ENCODE data around the gene SUPT16H. TPM values are rescaled to one million over a fixed set of nuclear protein-coding genes. Genes with fewer than 3 reads are reported as not detected.
"Not testable (repeated sequence)": the region's sequence is repeated elsewhere in the genome, so short reads cannot be mapped to it uniquely, and the experiment has no call there.

Gene SUPT16H
- polyA plus RNA-seq, 6 donors from 2014 or later: 72.4 to 94.8 (median 77.8) TPM

GRCh38 chr14:21385188-21385904 is 1.5 kb upstream of the SUPT16H start:
- no peaks in the 10 kb centered on the region for H3K27me3 Mint-ChIP-seq
- DNase-seq (peak; percentile 53), ATAC-seq (ENCODE audit: low read depth in 2 of 2) (peak; percentile 35 to 39)
- H3K36me3 Mint-ChIP-seq: no peaks in the 10 kb centered on the region
- H3K27ac Mint-ChIP-seq: peak overlapping the region in 5 of 6 donors; percentile 97 to 100 (median 99)
- peak overlapping the region; percentile 90 to 100 (median 97) for H3K4me3 Mint-ChIP-seq
- H3K4me1 Mint-ChIP-seq: peaks cover 30 to 41% (median 32%) of the 10 kb centered on the region in 3 donors
- H3K9me3 Mint-ChIP-seq: no peaks in the 10 kb centered on the region

- ATAC-seq (ENCODE audit: low read depth in 2 of 2) (peak; percentile 30 to 34), DNase-seq (no peak)
- Mint-ChIP-seq H3K4me3 (peak overlapping the region; percentile 90 to 100 (median 97)), H3K36me3 (no peaks in the 10 kb centered on the region), H3K4me1 (peaks cover 30 to 41% (median 32%) of the 10 kb centered on the region in 3 donors), H3K27me3 (no peaks in the 10 kb centered on the region), H3K27ac (peak overlapping the region; percentile 97 to 100 (median 99)), H3K9me3 (no peaks in the 10 kb centered on the region)
Observed at GRCh38 chr14:21384494-21384851, 654 bp upstream of the SUPT16H start.

GRCh38 chr14:21382886-21383847 is 652 bp downstream of the SUPT16H start:
- ATAC-seq (ENCODE audit: low read depth in 2 of 2) (peak; percentile 18 to 34), DNase-seq (peak; percentile 20)
- peak overlapping the region; percentile 90 to 100 (median 97) for H3K4me3 Mint-ChIP-seq
- H3K36me3 Mint-ChIP-seq: no peaks in the 10 kb centered on the region
- peaks cover 30 to 47% (median 32%) of the 10 kb centered on the region in 3 donors for H3K4me1 Mint-ChIP-seq
- no peaks in the 10 kb centered on the region for H3K9me3 Mint-ChIP-seq
- H3K27ac Mint-ChIP-seq: peak overlapping the region; percentile 97 to 100 (median 99)
- no peaks in the 10 kb centered on the region for H3K27me3 Mint-ChIP-seq

GRCh38 chr14:21382095-21382494 is 1.7 kb downstream of the SUPT16H start:
- peak overlapping the region in 7 of 8 donors; percentile 57 to 99 (median 97) for H3K4me3 Mint-ChIP-seq
- H3K36me3 Mint-ChIP-seq: no peaks in the 10 kb centered on the region
- ATAC-seq (ENCODE audit: low read depth in 2 of 2): no peak
- H3K4me1 Mint-ChIP-seq: peaks cover 30 to 49% (median 32%) of the 10 kb centered on the region in 3 donors
- peak overlapping the region in 3 of 6 donors; percentile 70 to 99 (median 78) for H3K27ac Mint-ChIP-seq
- H3K27me3 Mint-ChIP-seq: no peaks in the 10 kb centered on the region
- DNase-seq: no peak
- H3K9me3 Mint-ChIP-seq: no peaks in the 10 kb centered on the region

GRCh38 chr14:21379338-21379737 is 4.5 kb downstream of the SUPT16H start:
- Mint-ChIP-seq H3K4me3 (no peak overlapping the region), H3K36me3 (no peaks in the 10 kb centered on the region), H3K4me1 (peaks cover 16 to 32% (median 23%) of the 10 kb centered on the region in 3 donors), H3K27me3 (no peaks in the 10 kb centered on the region), H3K9me3 (no peaks in the 10 kb centered on the region), H3K27ac (no peak overlapping the region)
- ATAC-seq (ENCODE audit: low read depth in 2 of 2) (no peak), DNase-seq (no peak)

DNA sequence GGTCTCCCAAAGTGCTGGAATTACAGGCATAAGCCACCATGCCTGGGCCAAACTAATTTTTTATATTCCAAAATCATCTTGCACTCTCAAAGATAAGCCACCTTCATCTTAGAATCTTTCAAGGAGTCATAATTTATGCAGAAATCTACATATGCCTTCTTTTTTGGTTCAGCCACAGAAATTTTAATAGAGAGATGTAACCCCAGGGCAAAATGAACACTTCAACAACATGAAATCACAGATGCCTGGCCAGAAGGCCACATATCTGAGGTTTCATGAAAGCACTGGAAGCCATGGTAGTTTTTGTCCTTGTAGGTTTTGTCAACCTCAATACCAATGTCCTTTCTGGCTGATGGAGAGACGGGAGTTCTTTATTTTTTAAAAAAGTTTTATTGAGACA is 9.8 kb downstream of the SUPT16H start:
- Mint-ChIP-seq H3K4me3 (no peak overlapping the region), H3K27me3 (no peaks in the 10 kb centered on the region), H3K9me3 (no peaks in the 10 kb centered on the region), H3K27ac (no peak overlapping the region), H3K36me3 (peaks cover 1 to 17% of the 10 kb centered on the region in 2 donors), H3K4me1 (peaks cover 0 to 6% (median 5%) of the 10 kb centered on the region in 3 donors)
- no peak for DNase-seq
- ATAC-seq (ENCODE audit: low read depth in 2 of 2): no peak

GRCh38 chr14:21372814-21373213 is 11.0 kb downstream of the SUPT16H start:
- not testable (repeated sequence) for H3K4me3 Mint-ChIP-seq, H3K9me3 Mint-ChIP-seq

GRCh38 chr14:21369949-21370679 is 13.7 kb downstream of the SUPT16H start:
- Mint-ChIP-seq H3K36me3 (peaks cover 11 to 28% of the 10 kb centered on the region in 2 donors), H3K27ac (peak overlapping the region in 2 of 6 donors; percentile 4 to 16)

More at GRCh38 chr14:21372814-21373213, 11.0 kb downstream of the SUPT16H start:
- H3K36me3 Mint-ChIP-seq: peaks cover 8 to 23% of the 10 kb centered on the region in 2 donors
- not testable (repeated sequence) for H3K27ac Mint-ChIP-seq; ATAC-seq (ENCODE audit: low read depth in 2 of 2); H3K4me1 Mint-ChIP-seq; H3K27me3 Mint-ChIP-seq; DNase-seq

GRCh38 chr14:21367582-21368144 is 16.2 kb downstream of the SUPT16H start:
- Mint-ChIP-seq H3K27ac (no peak overlapping the region), H3K4me3 (no peak overlapping the region), H3K9me3 (no peaks in the 10 kb centered on the region), H3K27me3 (no peaks in the 10 kb centered on the region), H3K36me3 (peaks cover 23 to 36% of the 10 kb centered on the region in 2 donors), H3K4me1 (peaks cover 0 to 5% (median 0%) of the 10 kb centered on the region in 3 donors)
- DNase-seq (no peak), ATAC-seq (ENCODE audit: low read depth in 2 of 2) (no peak)

More at GRCh38 chr14:21369949-21370679, 13.7 kb downstream of the SUPT16H start:
- ATAC-seq (ENCODE audit: low read depth in 2 of 2) (no peak), DNase-seq (no peak)
- H3K4me3 Mint-ChIP-seq: no peak overlapping the region
- no peaks in the 10 kb centered on the region for H3K9me3 Mint-ChIP-seq
- no peaks in the 10 kb centered on the region for H3K27me3 Mint-ChIP-seq
- peaks cover 0 to 5% (median 0%) of the 10 kb centered on the region in 3 donors for H3K4me1 Mint-ChIP-seq

- peaks cover 11 to 13% (median 12%) of the 10 kb centered on the region in 3 donors for H3K4me1 Mint-ChIP-seq
- ATAC-seq (ENCODE audit: low read depth in 2 of 2) (no peak), DNase-seq (no peak)
- peaks cover 55 to 58% of the 10 kb centered on the region in 2 donors for H3K36me3 Mint-ChIP-seq
- H3K27me3 Mint-ChIP-seq: no peaks in the 10 kb centered on the region
- peak overlapping the region in 1 of 6 donors; percentile 67 for H3K27ac Mint-ChIP-seq
- no peak overlapping the region for H3K4me3 Mint-ChIP-seq
- peaks cover 0 to 10% (median 8%) of the 10 kb centered on the region in 7 donors for H3K9me3 Mint-ChIP-seq
Observed at GRCh38 chr14:21356511-21356910, 27.3 kb downstream of the SUPT16H start.

DNA sequence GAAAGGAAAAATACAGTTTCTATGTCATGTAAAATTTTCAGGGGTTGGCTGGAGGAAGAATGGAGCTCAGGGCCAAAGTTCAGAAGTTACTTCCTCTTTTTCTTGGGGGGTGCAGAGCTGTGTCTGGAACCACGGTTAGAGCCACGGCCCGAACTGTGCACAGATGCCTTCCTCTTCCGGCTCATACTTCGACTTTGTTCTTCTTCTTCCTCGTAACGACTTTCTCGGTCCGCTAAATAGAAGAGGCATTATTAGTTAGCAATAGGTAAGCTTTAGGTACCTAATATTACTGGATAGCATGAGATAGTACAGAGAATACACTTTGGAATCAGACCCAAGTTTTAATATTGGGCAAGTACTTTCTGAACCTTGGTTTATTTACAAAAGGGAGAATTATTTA is 31.2 kb downstream of the SUPT16H start:
- H3K27me3 Mint-ChIP-seq: no peaks in the 10 kb centered on the region
- peaks cover 11 to 20% (median 16%) of the 10 kb centered on the region in 3 donors for H3K4me1 Mint-ChIP-seq
- peak overlapping the region; percentile 83 to 97 (median 94) for H3K27ac Mint-ChIP-seq
- peaks cover 0 to 10% (median 8%) of the 10 kb centered on the region in 7 donors for H3K9me3 Mint-ChIP-seq
- H3K4me3 Mint-ChIP-seq: peak overlapping the region in 7 of 8 donors; percentile 30 to 84 (median 65)
- peaks cover 46 to 49% of the 10 kb centered on the region in 2 donors for H3K36me3 Mint-ChIP-seq
- ATAC-seq (ENCODE audit: low read depth in 2 of 2) (peak; percentile 100), DNase-seq (peak; percentile 66)

DNA sequence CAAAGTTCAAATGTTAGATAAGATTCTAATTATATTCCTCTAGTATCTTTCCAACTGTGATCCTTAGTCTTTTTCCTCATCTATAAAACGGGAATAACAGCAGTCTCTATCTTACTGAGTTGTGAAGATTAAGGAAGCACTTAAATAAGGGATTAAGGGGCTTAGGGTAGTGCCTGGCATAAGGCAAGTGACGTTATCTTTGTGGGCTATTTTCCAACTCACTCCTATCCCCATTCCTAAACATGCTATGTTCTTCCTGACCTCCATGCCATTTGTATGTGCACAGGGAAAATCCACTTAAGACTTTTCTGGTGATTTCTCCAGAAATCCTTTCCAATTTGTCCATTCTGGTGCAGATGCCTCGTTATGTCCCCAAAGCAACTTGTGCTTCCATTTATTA is 33.3 kb downstream of the SUPT16H start:
- peaks cover 0 to 10% (median 8%) of the 10 kb centered on the region in 7 donors for H3K9me3 Mint-ChIP-seq
- no peak overlapping the region for H3K4me3 Mint-ChIP-seq
- no peak for DNase-seq
- H3K4me1 Mint-ChIP-seq: peaks cover 11 to 20% (median 15%) of the 10 kb centered on the region in 3 donors
- ATAC-seq (ENCODE audit: low read depth in 2 of 2): no peak
- peaks cover 0 to 5% (median 0%) of the 10 kb centered on the region in 3 donors for H3K27me3 Mint-ChIP-seq
- peak overlapping the region in 3 of 6 donors; percentile 18 to 50 (median 43) for H3K27ac Mint-ChIP-seq
- H3K36me3 Mint-ChIP-seq: peaks cover 36 to 39% of the 10 kb centered on the region in 2 donors

Data from naive B cell (primary cell).